ENCODE measurements around the gene KRT13.

KRT13 gene

GRCh38 chr17:41504246-41504977 lies 1.0 kb downstream of the KRT13 start:
- Histone ChIP-seq H3K27me3 (ENCODE audit: insufficient read depth, poor library complexity, severe bottlenecking) (no peaks in the 10 kb centered on the region), H3K27ac (replicated peaks) (no peak overlapping the region), H3K4me3 (replicated peaks; ENCODE audit: insufficient read depth, low read length) (no peak overlapping the region)
- no peak for DNase-seq (ENCODE audit: low read depth in 1 of 2, low spot score in 1 of 2)
- TF ChIP-seq POLR2AphosphoS5 (IDR thresholded peaks at IDR 0.05; ENCODE audit: low read depth) (no peak), SPI1 (IDR thresholded peaks at IDR 0.05; ENCODE audit: borderline replicate concordance, low read depth) (no peak), CTCF (IDR thresholded peaks at IDR 0.05; ENCODE audit: insufficient read depth, low read length) (no peak), REST (IDR thresholded peaks at IDR 0.05; ENCODE audit: insufficient replicate concordance, low read depth) (no peak), GABPA (IDR thresholded peaks at IDR 0.05; ENCODE audit: low read depth) (no peak)

GRCh38 chr17:41503202-41503601 lies 2.2 kb downstream of the KRT13 start:
- H3K4me3 ChIP-seq (replicated peaks; ENCODE audit: insufficient read depth, low read length), result no peak overlapping the region
- H3K27me3 ChIP-seq (ENCODE audit: insufficient read depth, poor library complexity, severe bottlenecking), result no peaks in the 10 kb centered on the region
- TF ChIP-seq SPI1 (IDR thresholded peaks at IDR 0.05; ENCODE audit: borderline replicate concordance, low read depth) (no peak), REST (IDR thresholded peaks at IDR 0.05; ENCODE audit: insufficient replicate concordance, low read depth) (no peak), GABPA (IDR thresholded peaks at IDR 0.05; ENCODE audit: low read depth) (no peak), CTCF (IDR thresholded peaks at IDR 0.05; ENCODE audit: insufficient read depth, low read length) (no peak), POLR2AphosphoS5 (IDR thresholded peaks at IDR 0.05; ENCODE audit: low read depth) (no peak)
- H3K27ac ChIP-seq (replicated peaks), result no peak overlapping the region
- DNase-seq (ENCODE audit: low read depth in 1 of 2, low spot score in 1 of 2), result no peak

- TF ChIP-seq GABPA (IDR thresholded peaks at IDR 0.05; ENCODE audit: low read depth) (no peak), CTCF (IDR thresholded peaks at IDR 0.05; ENCODE audit: insufficient read depth, low read length) (no peak), SPI1 (IDR thresholded peaks at IDR 0.05; ENCODE audit: borderline replicate concordance, low read depth) (no peak), REST (IDR thresholded peaks at IDR 0.05; ENCODE audit: insufficient replicate concordance, low read depth) (no peak), POLR2AphosphoS5 (IDR thresholded peaks at IDR 0.05; ENCODE audit: low read depth) (no peak)
- H3K27ac ChIP-seq (replicated peaks), result no peak overlapping the region
- H3K4me3 ChIP-seq (replicated peaks; ENCODE audit: insufficient read depth, low read length), result no peak overlapping the region
- no peaks in the 10 kb centered on the region for H3K27me3 ChIP-seq (ENCODE audit: insufficient read depth, poor library complexity, severe bottlenecking)
- no peak for DNase-seq (ENCODE audit: low read depth in 1 of 2, low spot score in 1 of 2)
These were observed 5.1 kb downstream of the KRT13 start for GRCh38 chr17:41500131-41500911.
